Fibroblast of skin of scalp (primary cell): Measurements from ENCODE around the gene PNPLA7.
"Not testable (repeated sequence)": the region's sequence is repeated elsewhere in the genome, so short reads cannot be mapped to it uniquely, and the experiment has no call there.

Source experiments
- DNase-seq: peaks from one replicate; pipeline ENCODE4 v3.0.0-alpha.2; 2013

Gene PNPLA7

DNA sequence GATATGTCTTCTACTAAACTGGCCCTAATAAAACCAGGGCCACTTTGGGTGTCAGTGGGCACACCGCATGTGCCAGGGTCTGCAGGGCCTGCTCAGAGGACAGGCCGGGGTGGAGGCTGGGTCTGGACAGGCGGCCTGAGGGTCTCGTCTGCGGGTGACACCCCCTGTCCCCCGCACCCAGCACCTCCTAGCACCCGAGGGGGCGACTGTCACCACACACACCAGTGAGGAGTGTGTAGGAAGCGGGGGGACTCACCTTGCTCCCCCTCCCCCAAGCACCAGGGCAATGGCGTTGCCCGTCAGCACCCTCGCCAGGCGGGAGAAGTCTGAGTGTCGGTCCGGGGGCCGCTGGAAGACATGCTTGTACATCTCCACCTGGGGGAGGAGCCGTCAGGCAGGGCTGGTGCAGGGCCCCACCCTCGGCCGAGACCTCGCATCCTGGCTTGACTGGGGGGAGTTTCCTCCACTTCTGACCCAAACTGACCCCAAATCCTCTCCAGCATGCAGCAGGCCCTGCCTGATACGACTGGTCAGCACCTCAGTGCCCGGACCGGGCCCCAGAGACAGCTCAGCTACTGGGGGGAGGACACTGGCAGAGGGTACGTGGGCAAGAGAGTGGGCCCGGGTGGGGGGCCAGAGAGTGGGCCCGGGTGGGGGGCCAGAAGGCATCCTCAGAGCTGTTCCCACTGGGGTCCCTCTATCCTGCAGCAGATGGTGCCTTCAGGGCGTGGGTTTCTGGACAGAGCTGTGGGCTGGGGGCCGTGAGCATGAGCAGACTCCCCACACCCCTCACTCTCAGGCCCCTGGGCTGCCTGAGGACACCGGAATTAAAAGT, 72.2 kb downstream of the PNPLA7 start:
- DNase-seq: no peak

- DNase-seq: no peak
Observed at GRCh38 chr9:137476856-137477255, 73.3 kb downstream of the PNPLA7 start.

DNA sequence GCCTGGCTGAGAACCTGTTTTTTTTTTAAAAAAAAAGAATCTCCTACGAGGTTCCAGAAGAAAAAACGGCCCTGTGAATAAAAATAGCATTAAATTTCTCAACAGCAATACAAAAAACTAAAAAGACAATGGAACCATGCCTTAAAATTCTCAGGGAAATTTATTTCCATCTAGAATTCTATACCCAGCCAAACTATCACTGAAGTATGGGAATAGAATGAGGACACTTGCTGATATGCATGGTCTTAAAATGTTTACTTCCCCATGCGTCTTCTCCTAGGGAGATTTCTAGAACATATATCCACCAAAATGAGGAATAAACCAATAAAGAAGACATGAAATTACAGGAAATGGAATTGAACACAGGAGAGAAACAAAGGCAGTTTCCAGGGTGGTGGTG, 74.5 kb downstream of the PNPLA7 start:
- DNase-seq: no peak

- no peak for DNase-seq
Observed at GRCh38 chr9:137474271-137474670, 75.9 kb downstream of the PNPLA7 start.

DNA sequence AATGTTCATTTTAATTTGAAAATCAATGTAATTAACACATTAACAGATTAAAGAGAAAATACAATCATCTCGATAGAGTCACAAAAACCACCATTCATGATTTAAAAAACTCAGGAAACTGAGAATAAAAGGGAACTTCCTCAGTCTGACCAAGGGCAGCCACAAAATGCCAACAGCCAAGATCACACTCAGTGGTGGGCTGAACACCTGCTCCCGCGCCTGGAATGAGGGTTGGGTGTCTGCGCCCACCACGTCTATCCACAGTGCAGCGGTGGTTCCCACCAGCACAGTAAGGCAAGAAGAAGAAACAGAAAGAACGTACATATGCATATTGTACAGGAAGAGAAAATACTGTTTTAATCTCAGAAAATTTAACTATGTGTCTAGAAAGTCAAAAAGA, 79.4 kb downstream of the PNPLA7 start:
- no peak for DNase-seq

DNA sequence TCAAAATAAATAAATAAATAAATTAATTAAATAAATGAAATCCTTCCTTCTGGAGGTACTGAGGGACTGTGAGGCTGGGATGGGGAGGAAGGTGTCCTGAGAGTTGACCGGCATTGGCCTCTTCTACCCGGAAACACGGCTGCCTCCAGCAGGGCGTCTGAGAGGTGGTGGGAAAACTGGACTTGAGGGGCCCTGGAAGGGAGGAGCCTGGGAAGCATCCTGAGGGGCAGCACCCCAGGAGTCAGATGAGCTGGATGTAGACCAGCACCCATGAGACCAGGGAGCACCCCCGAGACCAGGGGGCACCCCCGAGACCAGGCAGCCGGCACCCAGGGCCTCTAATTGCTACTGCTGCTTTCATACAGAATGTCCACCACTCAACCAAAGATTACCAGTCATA, 82.3 kb downstream of the PNPLA7 start:
- no peak for DNase-seq

GRCh38 chr9:137467161-137467581, 83.0 kb downstream of the PNPLA7 start:
- no peak for DNase-seq

- DNase-seq: not testable (repeated sequence)
Observed at GRCh38 chr9:137466389-137467085, 83.7 kb downstream of the PNPLA7 start.

DNA sequence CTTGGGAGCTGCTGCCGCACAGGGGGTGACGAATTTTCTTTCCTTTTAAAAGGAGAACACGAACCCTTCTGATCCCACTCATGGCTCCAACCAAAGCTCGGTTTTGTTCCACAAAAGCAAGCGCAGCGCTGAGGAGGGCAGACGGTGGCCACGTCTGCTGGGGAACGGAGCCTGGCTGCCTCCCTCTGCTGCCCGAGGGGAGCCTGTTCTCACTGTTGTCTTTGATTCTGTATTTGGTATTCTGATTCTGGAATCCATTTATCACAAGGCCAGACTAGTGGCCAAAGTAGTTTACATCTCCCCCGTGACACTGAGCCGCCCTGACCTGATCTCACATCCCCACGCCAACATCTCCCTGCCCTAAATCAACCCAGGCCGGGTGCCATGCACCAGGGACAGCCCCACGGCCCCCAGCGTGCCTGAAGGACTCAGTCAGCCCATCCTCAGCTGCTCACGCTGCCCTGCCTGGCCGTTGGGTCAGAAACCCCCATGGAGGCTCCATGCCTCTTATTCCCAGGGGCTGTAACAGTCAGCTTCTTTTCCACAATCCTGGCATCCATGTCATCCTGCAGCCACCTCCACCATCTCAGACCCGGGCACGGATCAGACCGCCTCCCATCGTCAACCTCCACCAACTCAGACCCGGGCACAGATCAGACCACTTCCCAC, 84.3 kb downstream of the PNPLA7 start:
- DNase-seq: no peak

- no peak for DNase-seq
Observed at GRCh38 chr9:137465000-137465719, 85.0 kb downstream of the PNPLA7 start.

DNA sequence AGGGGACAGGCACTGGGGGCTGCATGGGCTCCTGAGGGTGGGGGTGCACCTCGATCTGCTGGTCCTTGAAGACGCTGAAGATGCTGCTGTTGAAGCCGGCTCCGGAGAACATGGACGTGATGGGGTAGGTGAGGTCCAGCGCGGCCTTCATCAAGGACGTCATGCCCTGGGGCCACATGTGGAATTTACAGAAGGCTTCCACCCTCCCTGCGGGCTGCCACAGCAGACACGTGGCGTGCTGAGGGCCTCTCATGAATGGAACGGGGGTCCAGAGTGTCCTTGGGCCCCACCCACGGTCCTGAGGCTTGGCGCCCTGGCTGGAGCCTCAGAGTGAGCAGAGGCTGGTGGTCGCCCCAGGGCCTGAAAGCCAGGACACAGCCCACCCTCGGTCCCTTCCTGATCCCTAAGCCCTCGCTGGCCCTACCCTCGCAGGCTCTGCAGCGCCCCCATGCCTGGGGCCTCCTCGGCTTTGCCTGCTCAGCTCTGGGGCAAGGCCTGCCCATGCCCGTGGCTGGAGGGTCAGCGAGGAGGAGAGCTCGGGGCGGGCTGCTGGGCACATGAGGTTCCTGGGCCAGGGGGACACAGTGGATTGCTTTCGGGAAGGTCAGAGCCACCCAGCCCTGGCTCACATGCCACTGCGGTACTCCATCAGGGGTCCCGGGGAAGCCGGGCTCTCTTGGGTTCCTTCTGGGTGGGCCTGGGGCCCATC, 85.8 kb downstream of the PNPLA7 start:
- no peak for DNase-seq

GRCh38 chr9:137463931-137464290, 86.3 kb downstream of the PNPLA7 start:
- DNase-seq: no peak

GRCh38 chr9:137462986-137463930, 86.9 kb downstream of the PNPLA7 start:
- DNase-seq: no peak

- DNase-seq: no peak
Observed at GRCh38 chr9:137462396-137462985, 87.7 kb downstream of the PNPLA7 start.

DNA sequence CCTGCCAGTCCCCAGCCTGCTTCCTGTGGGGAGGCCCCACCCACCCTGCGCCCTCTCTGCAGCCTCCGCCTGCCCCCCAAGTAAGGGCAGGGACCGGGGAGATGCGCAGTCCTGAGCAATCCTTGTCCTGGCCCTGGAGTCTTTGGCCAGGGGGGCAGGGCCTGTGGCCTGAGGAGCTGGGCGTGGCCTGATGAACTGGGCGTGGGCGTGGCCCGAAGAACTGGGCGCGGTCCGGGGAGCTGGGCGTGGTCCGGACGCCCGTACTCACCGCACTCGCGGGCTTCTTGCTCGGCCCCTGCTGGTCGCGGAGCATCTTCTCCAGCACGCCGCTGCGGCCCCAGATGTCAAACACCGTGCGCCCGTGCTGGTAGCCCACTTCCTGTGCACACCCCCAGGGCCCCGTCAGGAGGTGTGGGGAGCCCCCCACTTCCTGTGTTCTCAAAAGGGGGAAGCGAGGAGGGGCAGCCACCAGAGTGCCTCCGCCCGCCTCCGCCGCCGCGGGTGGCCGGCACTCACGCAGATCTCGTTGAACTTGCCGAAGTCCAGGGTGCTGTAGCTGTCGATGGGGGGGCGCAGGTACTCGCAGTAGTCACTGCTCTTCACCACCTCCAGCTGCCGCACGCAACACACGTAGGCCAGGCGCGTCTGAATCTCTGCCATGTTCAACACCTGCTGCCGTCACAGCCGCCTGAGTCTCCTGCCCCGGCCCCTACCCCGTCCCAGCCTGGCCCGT, 88.4 kb downstream of the PNPLA7 start:
- no peak for DNase-seq

DNA sequence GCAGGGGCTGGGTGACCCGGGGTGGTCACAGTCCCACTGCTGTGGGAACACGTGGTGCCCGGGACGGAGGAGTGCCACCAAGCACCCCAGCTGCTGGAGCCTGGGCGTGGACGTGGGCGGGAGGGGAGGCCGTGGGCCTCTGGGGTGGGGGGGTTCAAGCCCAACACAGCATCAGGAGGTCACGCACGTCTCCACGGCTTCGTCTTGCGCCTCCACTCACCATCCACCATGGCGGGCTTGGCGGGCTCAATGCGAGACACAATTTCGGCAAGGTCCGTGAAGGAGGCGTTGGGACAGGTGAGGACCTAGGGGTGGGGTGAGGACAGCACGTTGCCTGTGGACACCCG, 88.9 kb downstream of the PNPLA7 start:
- DNase-seq: no peak

- no peak for DNase-seq
Observed at GRCh38 chr9:137460363-137461315, 89.6 kb downstream of the PNPLA7 start.

DNA sequence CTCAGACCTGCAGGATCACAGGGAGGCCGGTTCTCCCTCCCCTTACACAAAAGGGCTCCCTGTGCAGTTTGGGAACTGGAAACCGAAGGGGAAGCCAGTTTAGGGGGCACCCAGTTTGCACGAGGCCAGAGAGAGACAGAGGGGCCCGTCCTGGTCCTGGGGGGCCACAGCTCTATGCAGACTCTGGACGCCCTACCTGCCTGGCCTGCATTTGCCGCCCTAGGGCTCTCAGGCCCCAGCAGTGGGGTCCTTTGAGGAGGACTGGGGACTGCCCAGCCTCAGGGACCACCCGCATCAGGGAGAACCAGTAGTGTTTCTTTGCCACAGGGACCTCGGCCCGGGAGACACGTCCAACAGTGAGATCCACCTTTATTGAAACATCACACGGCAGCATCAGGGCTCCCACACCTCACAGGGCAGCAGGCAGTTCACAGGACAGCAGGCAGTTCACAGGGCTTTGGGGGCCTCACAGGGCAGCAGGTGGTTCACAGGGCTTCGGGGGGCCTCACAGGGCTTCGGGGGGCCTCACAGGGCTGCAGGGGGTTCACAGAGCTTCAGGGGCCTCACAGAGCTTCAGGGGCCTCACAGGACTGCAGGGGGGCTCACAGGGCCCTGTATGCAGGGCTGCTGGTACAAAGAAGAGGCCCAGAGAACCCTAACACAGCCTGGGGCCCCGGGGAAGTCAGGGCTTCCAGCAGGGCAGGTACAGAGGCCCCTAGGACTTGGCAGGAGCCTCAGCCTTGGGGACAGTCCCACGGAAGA, 90.4 kb downstream of the PNPLA7 start:
- DNase-seq: no peak
